Amniotic stem cell (primary cell): ENCODE results near the gene IDH3G.

Source experiments
- DNase-seq: peaks from one replicate; lab custom pipeline; 2025; lab: John Stamatoyannopoulos, UW

The IDH3G gene

GRCh38 chrX:153791104-153791852 is 2.9 kb downstream of the IDH3G start:
- DNase-seq, result no peak

- no peak for DNase-seq
Measured at GRCh38 chrX:153789654-153790053, 4.5 kb downstream of the IDH3G start.

GRCh38 chrX:153786669-153787068 is 7.5 kb downstream of the IDH3G start:
- DNase-seq, result no peak

GRCh38 chrX:153784325-153784967 is 9.7 kb downstream of the IDH3G start:
- no peak for DNase-seq

- no peak for DNase-seq
Measured at GRCh38 chrX:153783378-153784013, 10.7 kb downstream of the IDH3G start.

- no peak for DNase-seq
Measured at GRCh38 chrX:153782871-153783270, 11.3 kb downstream of the IDH3G start.

GRCh38 chrX:153782313-153782712 is 11.9 kb downstream of the IDH3G start:
- no peak for DNase-seq

GRCh38 chrX:153781428-153782047 is 12.6 kb downstream of the IDH3G start:
- no peak for DNase-seq

- no peak for DNase-seq
Measured at GRCh38 chrX:153780678-153781427, 13.3 kb downstream of the IDH3G start, which contains the start of gene SRPK3. SRPK3 (plus strand) TSS chrX:153781041; CDS start chrX:153781087, 46 bp downstream.

GRCh38 chrX:153779891-153780677 is 14.1 kb downstream of the IDH3G start:
- DNase-seq, result no peak

- DNase-seq, result no peak
Measured at GRCh38 chrX:153778684-153779101, 15.5 kb downstream of the IDH3G start.

GRCh38 chrX:153778181-153778580 is 16.0 kb downstream of the IDH3G start:
- DNase-seq, result no peak

- no peak for DNase-seq
Measured at GRCh38 chrX:153777261-153778090, 16.7 kb downstream of the IDH3G start.

GRCh38 chrX:153776611-153777045 is 17.5 kb downstream of the IDH3G start:
- no peak for DNase-seq

- DNase-seq, result no peak
Measured at GRCh38 chrX:153776120-153776599, 18.0 kb downstream of the IDH3G start.

GRCh38 chrX:153775293-153776119 is 18.7 kb downstream of the IDH3G start:
- no peak for DNase-seq

GRCh38 chrX:153774576-153775292 is 19.4 kb downstream of the IDH3G start:
- no peak for DNase-seq
